ENCODE measurements around the gene ELK3.

DNA sequence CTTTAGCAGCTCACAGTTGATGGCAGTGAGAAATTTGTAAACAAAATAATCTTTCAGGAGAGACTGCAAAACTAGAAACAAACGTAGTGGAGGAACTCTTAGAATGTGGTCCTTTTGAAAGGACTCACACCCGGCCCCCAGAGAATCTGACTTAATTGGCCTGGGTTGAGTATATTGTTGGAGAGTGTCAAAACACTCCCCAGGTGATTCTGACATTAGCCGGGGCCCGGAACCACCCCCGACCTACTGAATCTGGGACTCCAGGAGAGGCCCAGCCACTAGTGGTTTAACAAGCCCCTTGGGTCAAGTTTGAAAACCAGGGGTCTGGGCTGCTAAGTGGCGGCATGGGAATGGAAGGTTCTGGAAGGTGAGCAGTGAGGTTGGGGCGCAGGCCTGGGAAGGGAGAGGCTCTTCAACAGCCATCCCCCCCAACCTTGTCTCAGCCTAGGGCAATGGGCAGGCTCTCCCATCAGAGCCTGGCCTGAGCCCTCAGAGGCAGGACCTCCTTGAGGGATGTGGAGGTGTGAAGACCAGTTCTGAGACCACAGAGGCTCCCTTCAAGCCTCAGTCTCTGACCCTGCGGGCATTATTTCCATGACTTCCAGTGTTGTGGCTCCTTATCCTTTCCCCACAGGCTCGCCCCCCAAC, 1.1 kb upstream of the ELK3 start:
- TF ChIP-seq, protein P1, sequence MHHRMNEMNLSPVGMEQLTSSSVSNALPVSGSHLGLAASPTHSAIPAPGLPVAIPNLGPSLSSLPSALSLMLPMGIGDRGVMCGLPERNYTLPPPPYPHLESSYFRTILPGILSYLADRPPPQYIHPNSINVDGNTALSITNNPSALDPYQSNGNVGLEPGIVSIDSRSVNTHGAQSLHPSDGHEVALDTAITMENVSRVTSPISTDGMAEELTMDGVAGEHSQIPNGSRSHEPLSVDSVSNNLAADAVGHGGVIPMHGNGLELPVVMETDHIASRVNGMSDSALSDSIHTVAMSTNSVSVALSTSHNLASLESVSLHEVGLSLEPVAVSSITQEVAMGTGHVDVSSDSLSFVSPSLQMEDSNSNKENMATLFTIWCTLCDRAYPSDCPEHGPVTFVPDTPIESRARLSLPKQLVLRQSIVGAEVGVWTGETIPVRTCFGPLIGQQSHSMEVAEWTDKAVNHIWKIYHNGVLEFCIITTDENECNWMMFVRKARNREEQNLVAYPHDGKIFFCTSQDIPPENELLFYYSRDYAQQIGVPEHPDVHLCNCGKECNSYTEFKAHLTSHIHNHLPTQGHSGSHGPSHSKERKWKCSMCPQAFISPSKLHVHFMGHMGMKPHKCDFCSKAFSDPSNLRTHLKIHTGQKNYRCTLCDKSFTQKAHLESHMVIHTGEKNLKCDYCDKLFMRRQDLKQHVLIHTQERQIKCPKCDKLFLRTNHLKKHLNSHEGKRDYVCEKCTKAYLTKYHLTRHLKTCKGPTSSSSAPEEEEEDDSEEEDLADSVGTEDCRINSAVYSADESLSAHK (tag by site-specific recombination; IDR thresholded peaks at IDR 0.05) = no peak
- TF ChIP-seq, protein P2, sequence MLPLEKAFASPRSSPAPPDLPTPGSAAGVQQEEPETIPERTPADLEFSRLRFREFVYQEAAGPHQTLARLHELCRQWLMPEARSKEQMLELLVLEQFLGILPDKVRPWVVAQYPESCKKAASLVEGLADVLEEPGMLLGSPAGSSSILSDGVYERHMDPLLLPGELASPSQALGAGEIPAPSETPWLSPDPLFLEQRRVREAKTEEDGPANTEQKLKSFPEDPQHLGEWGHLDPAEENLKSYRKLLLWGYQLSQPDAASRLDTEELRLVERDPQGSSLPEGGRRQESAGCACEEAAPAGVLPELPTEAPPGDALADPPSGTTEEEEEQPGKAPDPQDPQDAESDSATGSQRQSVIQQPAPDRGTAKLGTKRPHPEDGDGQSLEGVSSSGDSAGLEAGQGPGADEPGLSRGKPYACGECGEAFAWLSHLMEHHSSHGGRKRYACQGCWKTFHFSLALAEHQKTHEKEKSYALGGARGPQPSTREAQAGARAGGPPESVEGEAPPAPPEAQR (tag by site-specific recombination; IDR thresholded peaks at IDR 0.05) = no peak
- TF ChIP-seq PATZ1 (tag by site-specific recombination; IDR thresholded peaks at IDR 0.05) (no peak), ZBTB21 (tag by site-specific recombination; IDR thresholded peaks at IDR 0.05) (no peak), BCL11A (tag by site-specific recombination; IDR thresholded peaks at IDR 0.05; ENCODE audit: low read depth) (no peak), ZBTB49 (tag by site-specific recombination; IDR thresholded peaks at IDR 0.05; ENCODE audit: low read depth) (no peak), MYNN (tag by site-specific recombination; IDR thresholded peaks at IDR 0.05; ENCODE audit: borderline replicate concordance) (no peak), ZBTB26 (tag by site-specific recombination; optimal IDR thresholded peaks at IDR 0.05) (no peak)

Data from HEK293 (cell line).